Prostate gland (tissue), 2 donors: ENCODE results near the gene PDE4D.

Source experiments
- CTCF ChIP-seq, 4 experiments: fragments of 200-600 bp in 2 of 4; fragments of 450-650 bp in 2 of 4; sonication (generic) in 2 of 4; IDR thresholded peaks; 1 replicate in 3 of 4; 2 replicates in 1 of 4; pipeline ENCODE4 v1.5.1; 2016 to 2019; ENCODE audit warnings: antibody characterized with exemption in 4 of 4, mild to moderate bottlenecking in 2 of 4, moderate library complexity in 2 of 4
- POLR2A ChIP-seq: fragments of 450-650 bp; IDR thresholded peaks from one replicate; pipeline ENCODE4 v1.6.1; 2016; ENCODE audit warnings: antibody characterized with exemption, mild to moderate bottlenecking

GRCh38 chr5:59620535-59621212 is 272.9 kb downstream of the PDE4D start:
- TF ChIP-seq CTCF (IDR thresholded peaks at IDR 0.05): no peak
- no peak for TF ChIP-seq POLR2A
